ENCODE data around the gene LTBP3.
"Not testable (repeated sequence)": the region's sequence is repeated elsewhere in the genome, so short reads cannot be mapped to it uniquely, and the experiment has no call there.

LTBP3 gene

GRCh38 chr11:65536412-65537295 is 21.5 kb downstream of the LTBP3 start:
- Histone ChIP-seq H3K9ac (ENCODE audit: low read depth, low read length) (no peak overlapping the region), H3K4me1 (ENCODE audit: insufficient read depth, low read length) (no peaks in the 10 kb centered on the region; the same call in 1 of the 2 replicates), H3K36me3 (ENCODE audit: insufficient read depth, low read length) (no peaks in the 10 kb centered on the region; the same call in 1 of the 2 replicates), H3K9me3 (ENCODE audit: control insufficient read depth, insufficient read depth, low read length) (no peaks in the 10 kb centered on the region)

- Histone ChIP-seq H3K4me1 (ENCODE audit: insufficient read depth, low read length) (no peaks in the 10 kb centered on the region), H3K9ac (ENCODE audit: low read depth, low read length) (no peak overlapping the region), H3K36me3 (ENCODE audit: insufficient read depth, low read length) (peaks cover 4% of the 10 kb centered on the region), H3K9me3 (ENCODE audit: control insufficient read depth, insufficient read depth, low read length) (no peaks in the 10 kb centered on the region)
Measured at GRCh38 chr11:65535102-65535501, 23.1 kb downstream of the LTBP3 start.

GRCh38 chr11:65532388-65533064 is 25.6 kb downstream of the LTBP3 start:
- Histone ChIP-seq H3K9me3 (ENCODE audit: control insufficient read depth, insufficient read depth, low read length) (no peaks in the 10 kb centered on the region), H3K36me3 (ENCODE audit: insufficient read depth, low read length) (peaks cover 4% of the 10 kb centered on the region; the same call in 1 of the 2 replicates), H3K9ac (ENCODE audit: low read depth, low read length) (no peak overlapping the region), H3K4me1 (ENCODE audit: insufficient read depth, low read length) (no peaks in the 10 kb centered on the region)

- H3K36me3 ChIP-seq (ENCODE audit: insufficient read depth, low read length) = peaks cover 4% of the 10 kb centered on the region
Measured at GRCh38 chr11:65530157-65530496, 28.0 kb downstream of the LTBP3 start.

GRCh38 chr11:65529475-65530156 is 28.5 kb downstream of the LTBP3 start:
- Histone ChIP-seq H3K9me3 (ENCODE audit: control insufficient read depth, insufficient read depth, low read length) (no peaks in the 10 kb centered on the region), H3K36me3 (ENCODE audit: insufficient read depth, low read length) (peaks cover 4% of the 10 kb centered on the region), H3K9ac (ENCODE audit: low read depth, low read length) (no peak overlapping the region)

More at GRCh38 chr11:65530157-65530496, 28.0 kb downstream of the LTBP3 start:
- H3K4me1 ChIP-seq (ENCODE audit: insufficient read depth, low read length) = no peaks in the 10 kb centered on the region
- H3K9ac ChIP-seq (ENCODE audit: low read depth, low read length) = no peak overlapping the region
- H3K9me3 ChIP-seq (ENCODE audit: control insufficient read depth, insufficient read depth, low read length) = no peaks in the 10 kb centered on the region

GRCh38 chr11:65528819-65529350 is 29.3 kb downstream of the LTBP3 start:
- H3K9me3 ChIP-seq (ENCODE audit: control insufficient read depth, insufficient read depth, low read length) = no peaks in the 10 kb centered on the region
- peaks cover 7% of the 10 kb centered on the region; the same call in 1 of the 2 replicates for H3K4me1 ChIP-seq (ENCODE audit: insufficient read depth, low read length)
- peaks cover 4% of the 10 kb centered on the region for H3K36me3 ChIP-seq (ENCODE audit: insufficient read depth, low read length)
- no peak overlapping the region for H3K9ac ChIP-seq (ENCODE audit: low read depth, low read length)

More at GRCh38 chr11:65529475-65530156, 28.5 kb downstream of the LTBP3 start:
- H3K4me1 ChIP-seq (ENCODE audit: insufficient read depth, low read length) = no peaks in the 10 kb centered on the region

- Histone ChIP-seq H3K4me1 (ENCODE audit: insufficient read depth, low read length) (peaks cover 7% of the 10 kb centered on the region; the same call in 1 of the 2 replicates), H3K9ac (ENCODE audit: low read depth, low read length) (no peak overlapping the region), H3K9me3 (ENCODE audit: control insufficient read depth, insufficient read depth, low read length) (no peaks in the 10 kb centered on the region), H3K36me3 (ENCODE audit: insufficient read depth, low read length) (peaks cover 4% of the 10 kb centered on the region)
Measured at GRCh38 chr11:65526744-65527143, 31.4 kb downstream of the LTBP3 start.

GRCh38 chr11:65525546-65526480 is 32.3 kb downstream of the LTBP3 start:
- Histone ChIP-seq H3K9me3 (ENCODE audit: control insufficient read depth, insufficient read depth, low read length) (no peaks in the 10 kb centered on the region), H3K36me3 (ENCODE audit: insufficient read depth, low read length) (peaks cover under 1% of the 10 kb centered on the region), H3K4me1 (ENCODE audit: insufficient read depth, low read length) (peaks cover 7% of the 10 kb centered on the region; the same call in 1 of the 2 replicates), H3K9ac (ENCODE audit: low read depth, low read length) (peak overlapping the region; percentile 98)

GRCh38 chr11:65524741-65525545 is 33.2 kb downstream of the LTBP3 start, which contains the start of gene SCYL1:
TSS of gene SCYL1 (plus strand) at chr11:65525083. CDS start at chr11:65525154, 71 bp downstream.
- no peaks in the 10 kb centered on the region; the same call in 1 of the 2 replicates for H3K36me3 ChIP-seq (ENCODE audit: insufficient read depth, low read length)

GRCh38 chr11:65524014-65524740 is 34.0 kb downstream of the LTBP3 start:
- Histone ChIP-seq H3K9me3 (ENCODE audit: control insufficient read depth, insufficient read depth, low read length) (no peaks in the 10 kb centered on the region), H3K9ac (ENCODE audit: low read depth, low read length) (peak overlapping the region; percentile 25), H3K36me3 (ENCODE audit: insufficient read depth, low read length) (no peaks in the 10 kb centered on the region; the same call in 1 of the 2 replicates), H3K4me1 (ENCODE audit: insufficient read depth, low read length) (peaks cover 7% of the 10 kb centered on the region; the same call in 1 of the 2 replicates)

More at GRCh38 chr11:65524741-65525545, 33.2 kb downstream of the LTBP3 start, which contains the start of gene SCYL1:
- Histone ChIP-seq H3K9ac (ENCODE audit: low read depth, low read length) (peak within 1 kb of the TSS; percentile 98), H3K4me1 (ENCODE audit: insufficient read depth, low read length) (peaks cover 7% of the 10 kb centered on the region; the same call in 1 of the 2 replicates), H3K9me3 (ENCODE audit: control insufficient read depth, insufficient read depth, low read length) (no peaks in the 10 kb centered on the region)

- not testable (repeated sequence) for H3K9me3 ChIP-seq (ENCODE audit: control insufficient read depth, insufficient read depth, low read length); H3K4me1 ChIP-seq (ENCODE audit: insufficient read depth, low read length); H3K9ac ChIP-seq (ENCODE audit: low read depth, low read length); H3K36me3 ChIP-seq (ENCODE audit: insufficient read depth, low read length)
Measured at GRCh38 chr11:65523631-65523968, 34.6 kb downstream of the LTBP3 start.

All from ES-I3 (cell line).